Mammary epithelial cell (primary cell): Measurements from ENCODE around the gene TLR2.

Experiments used
- CTCF ChIP-seq, 2 donors: IDR thresholded peaks in 1 of 2; conservative IDR thresholded peaks in 1 of 2; 2 replicates each; pipeline ENCODE4 v1.5.1; 2011 to 2012; ENCODE audit warnings: inconsistent platforms in 2 of 2, low read length in 2 of 2, mild to moderate bottlenecking in 2 of 2, control low read depth in 1 of 2, low read depth in 1 of 2; ENCODE audit not compliant: insufficient read depth in 1 of 2; ENCODE audit errors: extremely low read depth in 1 of 2
- EZH2 ChIP-seq: IDR thresholded peaks from 2 replicates; pipeline ENCODE4 v1.6.1; 2012; ENCODE audit warnings: low read length, inconsistent platforms, borderline replicate concordance

DNA sequence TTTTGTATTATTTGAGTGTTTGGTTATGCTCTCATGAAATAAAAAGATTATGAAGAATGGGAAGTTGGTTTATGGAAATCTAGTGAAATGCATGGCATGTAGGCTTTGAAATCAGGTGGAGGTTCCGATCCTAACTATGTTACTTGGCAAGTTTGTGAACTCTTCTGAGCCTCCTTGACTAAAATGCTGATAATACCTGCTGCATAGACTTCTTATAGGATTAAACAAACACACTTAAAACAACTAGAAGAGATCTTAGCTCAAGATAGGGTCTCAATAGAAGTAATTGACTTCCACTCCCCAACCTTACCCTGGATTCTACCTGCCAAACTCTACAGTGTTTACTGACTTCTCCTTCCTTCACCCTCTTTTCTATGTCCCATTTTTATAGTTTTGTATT is 22.2 kb upstream of the TLR2 start:
- no peak for TF ChIP-seq CTCF (conservative IDR thresholded peaks at IDR 0.05 in 1 of 2, IDR thresholded peaks at IDR 0.05 in 1 of 2; ENCODE audit: extremely low read depth in 1 of 2, insufficient read depth in 1 of 2, low read depth in 1 of 2, low read length in 2 of 2)
- no peak for TF ChIP-seq EZH2
